OCI-LY7 (cell line): ENCODE measurements around the gene ARHGAP6.

Experiments
- EZH2phosphoT487 ChIP-seq: fragments of 200-600 bp; sonication (generic); IDR thresholded peaks from 2 replicates; pipeline ENCODE4 v1.6.1; 2018; ENCODE audit warnings: low read depth, borderline replicate concordance, mild to moderate bottlenecking, mixed run types, antibody characterized with exemption, low read length, moderate library complexity, mixed read lengths
- TF ChIP-seq, protein P1 (sequence below): fragments of 200-600 bp; sonication (generic); conservative IDR thresholded peaks from 2 replicates; pipeline ENCODE4 v1.5.1; 2014; ENCODE audit warnings: mild to moderate bottlenecking, antibody characterized with exemption, low read length, moderate library complexity, mixed read lengths

- TF ChIP-seq, protein P1, sequence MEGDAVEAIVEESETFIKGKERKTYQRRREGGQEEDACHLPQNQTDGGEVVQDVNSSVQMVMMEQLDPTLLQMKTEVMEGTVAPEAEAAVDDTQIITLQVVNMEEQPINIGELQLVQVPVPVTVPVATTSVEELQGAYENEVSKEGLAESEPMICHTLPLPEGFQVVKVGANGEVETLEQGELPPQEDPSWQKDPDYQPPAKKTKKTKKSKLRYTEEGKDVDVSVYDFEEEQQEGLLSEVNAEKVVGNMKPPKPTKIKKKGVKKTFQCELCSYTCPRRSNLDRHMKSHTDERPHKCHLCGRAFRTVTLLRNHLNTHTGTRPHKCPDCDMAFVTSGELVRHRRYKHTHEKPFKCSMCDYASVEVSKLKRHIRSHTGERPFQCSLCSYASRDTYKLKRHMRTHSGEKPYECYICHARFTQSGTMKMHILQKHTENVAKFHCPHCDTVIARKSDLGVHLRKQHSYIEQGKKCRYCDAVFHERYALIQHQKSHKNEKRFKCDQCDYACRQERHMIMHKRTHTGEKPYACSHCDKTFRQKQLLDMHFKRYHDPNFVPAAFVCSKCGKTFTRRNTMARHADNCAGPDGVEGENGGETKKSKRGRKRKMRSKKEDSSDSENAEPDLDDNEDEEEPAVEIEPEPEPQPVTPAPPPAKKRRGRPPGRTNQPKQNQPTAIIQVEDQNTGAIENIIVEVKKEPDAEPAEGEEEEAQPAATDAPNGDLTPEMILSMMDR, result no peak
- no peak for TF ChIP-seq EZH2phosphoT487
These were observed 393.4 kb downstream of the ARHGAP6 start for GRCh38 chrX:11272290-11272689.
